ENCODE results near the gene SACS.

Gene SACS

GRCh38 chr13:23357349-23357748 is 76.2 kb downstream of the SACS start:
- H3K14ac ChIP-seq (ENCODE audit: low read length), result no peak overlapping the region
- no peak overlapping the region for H2BK120ac ChIP-seq (ENCODE audit: low read depth, low read length)
- no peak overlapping the region for H3K23ac ChIP-seq (ENCODE audit: low read depth, low read length, poor library complexity)
- no peak overlapping the region for H2BK12ac ChIP-seq (ENCODE audit: low read length)
- H3K4me1 ChIP-seq (ENCODE audit: control insufficient read depth in 2 of 2, insufficient read depth in 1 of 2, low read depth in 1 of 2, low read length in 2 of 2), result no peaks in the 10 kb centered on the region
- no peak overlapping the region for H4K8ac ChIP-seq (ENCODE audit: low read depth, low read length)
- no peak overlapping the region for H3K27ac ChIP-seq (replicated peaks; ENCODE audit: low read length)
- H3K9me3 ChIP-seq (replicated peaks in 1 of 2; ENCODE audit: control insufficient read depth in 2 of 2, insufficient read depth in 1 of 2, low read depth in 1 of 2, low read length in 2 of 2), result peaks cover 0 to 2% of the 10 kb centered on the region in 2 donors
- H4K91ac ChIP-seq (ENCODE audit: low read depth, low read length, poor library complexity), result no peak overlapping the region
- peaks cover 24 to 100% of the 10 kb centered on the region in 2 donors for H3K36me3 ChIP-seq (replicated peaks in 1 of 2; ENCODE audit: control insufficient read depth in 2 of 2, insufficient read depth in 2 of 2, low read length in 2 of 2)
- no peak overlapping the region for H2AK5ac ChIP-seq (ENCODE audit: low read depth, low read length)
- no peak overlapping the region for H2AFZ ChIP-seq (ENCODE audit: low read length)
- no peak overlapping the region for H2BK15ac ChIP-seq (ENCODE audit: low read length)
- no peaks in the 10 kb centered on the region for H3K27me3 ChIP-seq (ENCODE audit: control insufficient read depth in 3 of 3, insufficient read depth in 3 of 3, low read depth in 1 of 3, low read length in 3 of 3)
- no peak overlapping the region for H3K4me2 ChIP-seq (ENCODE audit: insufficient read depth, low read length, poor library complexity, severe bottlenecking)
- no peaks in the 10 kb centered on the region for H3K79me1 ChIP-seq (ENCODE audit: low read depth, low read length)
- H3K18ac ChIP-seq (ENCODE audit: low read length), result no peak overlapping the region
- H3K4me3 ChIP-seq (ENCODE audit: low read length in 2 of 2), result no peak overlapping the region
- no peak overlapping the region for H2BK5ac ChIP-seq (ENCODE audit: low read length)
- no peak overlapping the region for H3K4ac ChIP-seq (ENCODE audit: low read length)
- DNase-seq (ENCODE audit: low spot score), result no peak
- no CpG with 5 or more reads among the region's 1 CpG for WGBS, 2 donors (ENCODE audit: extremely low coverage in 2 of 2, insufficient read length in 2 of 2, insufficient replicate concordance in 1 of 2)
- H3K9ac ChIP-seq (ENCODE audit: low read depth, low read length, poor library complexity), result no peak overlapping the region

- Histone ChIP-seq H3K36me3 (replicated peaks in 1 of 2; ENCODE audit: control insufficient read depth in 2 of 2, insufficient read depth in 2 of 2, low read length in 2 of 2) (peaks cover 25 to 100% of the 10 kb centered on the region in 2 donors), H3K9me3 (replicated peaks in 1 of 2; ENCODE audit: control insufficient read depth in 2 of 2, insufficient read depth in 1 of 2, low read depth in 1 of 2, low read length in 2 of 2) (peaks cover 0 to 2% of the 10 kb centered on the region in 2 donors)
- no CpG with 5 or more reads among the region's 2 CpGs for WGBS, 2 donors (ENCODE audit: extremely low coverage in 2 of 2, insufficient read length in 2 of 2, insufficient replicate concordance in 1 of 2)
Measured at GRCh38 chr13:23356368-23356767, 77.1 kb downstream of the SACS start.

GRCh38 chr13:23354520-23354919 is 79.0 kb downstream of the SACS start:
- H4K91ac ChIP-seq (ENCODE audit: low read depth, low read length, poor library complexity), result no peak overlapping the region
- DNase-seq (ENCODE audit: low spot score), result no peak
- H3K27ac ChIP-seq (replicated peaks; ENCODE audit: low read length), result no peak overlapping the region
- WGBS, 2 donors (ENCODE audit: extremely low coverage in 2 of 2, insufficient read length in 2 of 2, insufficient replicate concordance in 1 of 2), result no CpG with 5 or more reads among the region's 5 CpGs
- no peak overlapping the region for H3K4me3 ChIP-seq (ENCODE audit: low read length in 2 of 2)
- H2BK15ac ChIP-seq (ENCODE audit: low read length), result no peak overlapping the region
- H2BK120ac ChIP-seq (ENCODE audit: low read depth, low read length), result no peak overlapping the region
- peaks cover 24 to 100% of the 10 kb centered on the region in 2 donors for H3K36me3 ChIP-seq (replicated peaks in 1 of 2; ENCODE audit: control insufficient read depth in 2 of 2, insufficient read depth in 2 of 2, low read length in 2 of 2)
- H4K8ac ChIP-seq (ENCODE audit: low read depth, low read length), result no peak overlapping the region
- H3K4me2 ChIP-seq (ENCODE audit: insufficient read depth, low read length, poor library complexity, severe bottlenecking), result no peak overlapping the region
- H3K14ac ChIP-seq (ENCODE audit: low read length), result no peak overlapping the region
- H3K4me1 ChIP-seq (ENCODE audit: control insufficient read depth in 2 of 2, insufficient read depth in 1 of 2, low read depth in 1 of 2, low read length in 2 of 2), result no peaks in the 10 kb centered on the region
- no peaks in the 10 kb centered on the region for H3K27me3 ChIP-seq (ENCODE audit: control insufficient read depth in 3 of 3, insufficient read depth in 3 of 3, low read depth in 1 of 3, low read length in 3 of 3)
- H3K23ac ChIP-seq (ENCODE audit: low read depth, low read length, poor library complexity), result no peak overlapping the region
- no peak overlapping the region for H2BK5ac ChIP-seq (ENCODE audit: low read length)
- no peak overlapping the region for H3K9ac ChIP-seq (ENCODE audit: low read depth, low read length, poor library complexity)
- H3K4ac ChIP-seq (ENCODE audit: low read length), result no peak overlapping the region
- no peak overlapping the region for H2AK5ac ChIP-seq (ENCODE audit: low read depth, low read length)
- H3K79me1 ChIP-seq (ENCODE audit: low read depth, low read length), result no peaks in the 10 kb centered on the region
- peaks cover 0 to 1% of the 10 kb centered on the region in 2 donors for H3K9me3 ChIP-seq (replicated peaks in 1 of 2; ENCODE audit: control insufficient read depth in 2 of 2, insufficient read depth in 1 of 2, low read depth in 1 of 2, low read length in 2 of 2)
- no peak overlapping the region for H3K18ac ChIP-seq (ENCODE audit: low read length)
- no peak overlapping the region for H2BK12ac ChIP-seq (ENCODE audit: low read length)
- no peak overlapping the region for H2AFZ ChIP-seq (ENCODE audit: low read length)

More at GRCh38 chr13:23356368-23356767, 77.1 kb downstream of the SACS start:
- Histone ChIP-seq H3K4me3 (ENCODE audit: low read length in 2 of 2) (no peak overlapping the region), H2BK5ac (ENCODE audit: low read length) (no peak overlapping the region), H4K91ac (ENCODE audit: low read depth, low read length, poor library complexity) (no peak overlapping the region), H2BK120ac (ENCODE audit: low read depth, low read length) (no peak overlapping the region), H3K18ac (ENCODE audit: low read length) (no peak overlapping the region), H2AFZ (ENCODE audit: low read length) (no peak overlapping the region), H2BK15ac (ENCODE audit: low read length) (no peak overlapping the region), H3K27ac (replicated peaks; ENCODE audit: low read length) (no peak overlapping the region), H3K4me1 (ENCODE audit: control insufficient read depth in 2 of 2, insufficient read depth in 1 of 2, low read depth in 1 of 2, low read length in 2 of 2) (no peaks in the 10 kb centered on the region), H2BK12ac (ENCODE audit: low read length) (no peak overlapping the region), H3K14ac (ENCODE audit: low read length) (no peak overlapping the region), H3K9ac (ENCODE audit: low read depth, low read length, poor library complexity) (no peak overlapping the region), H3K23ac (ENCODE audit: low read depth, low read length, poor library complexity) (no peak overlapping the region), H3K27me3 (ENCODE audit: control insufficient read depth in 3 of 3, insufficient read depth in 3 of 3, low read depth in 1 of 3, low read length in 3 of 3) (no peaks in the 10 kb centered on the region), H2AK5ac (ENCODE audit: low read depth, low read length) (no peak overlapping the region), H3K4ac (ENCODE audit: low read length) (no peak overlapping the region), H4K8ac (ENCODE audit: low read depth, low read length) (no peak overlapping the region), H3K4me2 (ENCODE audit: insufficient read depth, low read length, poor library complexity, severe bottlenecking) (no peak overlapping the region), H3K79me1 (ENCODE audit: low read depth, low read length) (no peaks in the 10 kb centered on the region)
- DNase-seq (ENCODE audit: low spot score), result no peak

GRCh38 chr13:23352161-23352560 is 81.3 kb downstream of the SACS start:
- Histone ChIP-seq H2AK5ac (ENCODE audit: low read depth, low read length) (no peak overlapping the region), H3K14ac (ENCODE audit: low read length) (no peak overlapping the region), H3K36me3 (replicated peaks in 1 of 2; ENCODE audit: control insufficient read depth in 2 of 2, insufficient read depth in 2 of 2, low read length in 2 of 2) (peaks cover 25 to 100% of the 10 kb centered on the region in 2 donors), H3K27me3 (ENCODE audit: control insufficient read depth in 3 of 3, insufficient read depth in 3 of 3, low read depth in 1 of 3, low read length in 3 of 3) (no peaks in the 10 kb centered on the region), H4K8ac (ENCODE audit: low read depth, low read length) (no peak overlapping the region), H2AFZ (ENCODE audit: low read length) (no peak overlapping the region), H3K18ac (ENCODE audit: low read length) (no peak overlapping the region), H2BK15ac (ENCODE audit: low read length) (no peak overlapping the region), H3K4ac (ENCODE audit: low read length) (no peak overlapping the region), H2BK120ac (ENCODE audit: low read depth, low read length) (no peak overlapping the region), H3K27ac (replicated peaks; ENCODE audit: low read length) (no peak overlapping the region), H3K9me3 (replicated peaks in 1 of 2; ENCODE audit: control insufficient read depth in 2 of 2, insufficient read depth in 1 of 2, low read depth in 1 of 2, low read length in 2 of 2) (peaks cover 0 to 3% of the 10 kb centered on the region in 2 donors), H3K4me2 (ENCODE audit: insufficient read depth, low read length, poor library complexity, severe bottlenecking) (no peak overlapping the region), H4K91ac (ENCODE audit: low read depth, low read length, poor library complexity) (no peak overlapping the region), H3K4me1 (ENCODE audit: control insufficient read depth in 2 of 2, insufficient read depth in 1 of 2, low read depth in 1 of 2, low read length in 2 of 2) (no peaks in the 10 kb centered on the region), H3K23ac (ENCODE audit: low read depth, low read length, poor library complexity) (no peak overlapping the region), H2BK5ac (ENCODE audit: low read length) (no peak overlapping the region), H3K4me3 (ENCODE audit: low read length in 2 of 2) (no peak overlapping the region), H3K79me1 (ENCODE audit: low read depth, low read length) (no peaks in the 10 kb centered on the region), H3K9ac (ENCODE audit: low read depth, low read length, poor library complexity) (no peak overlapping the region), H2BK12ac (ENCODE audit: low read length) (no peak overlapping the region)
- DNase-seq (ENCODE audit: low spot score), result no peak
- WGBS, 2 donors (ENCODE audit: extremely low coverage in 2 of 2, insufficient read length in 2 of 2, insufficient replicate concordance in 1 of 2), result no CpG with 5 or more reads among the region's 4 CpGs

All from neuronal stem cell (in vitro differentiated cells).